MG63 (cell line): ENCODE data around the gene UNC45B. TPM values are rescaled to one million over a fixed set of nuclear protein-coding genes. Genes with fewer than 3 reads are reported as not detected.
"Not testable (repeated sequence)": the region's sequence is repeated elsewhere in the genome, so short reads cannot be mapped to it uniquely, and the experiment has no call there.

Experiments used
- DNase-seq: peaks from one replicate; pipeline ENCODE4 v3.0.0-alpha.2; 2020
- H3K27me3 ChIP-seq: fragments of 250-450 bp; sonication (Bioruptor Pico); 2 replicates; pipeline ENCODE4 v1.5.1; 2020; ENCODE audit warnings: mild to moderate bottlenecking, moderate library complexity
- H3K36me3 ChIP-seq: fragments of 250-450 bp; sonication (Bioruptor Pico); 2 replicates; pipeline ENCODE4 v1.5.1; 2020; ENCODE audit warnings: mild to moderate bottlenecking, moderate library complexity
- H3K4me3 ChIP-seq: fragments of 250-450 bp; sonication (Bioruptor Pico); 2 replicates; pipeline ENCODE4 v1.5.1; 2020; ENCODE audit warnings: mild to moderate bottlenecking, moderate library complexity
- H3K9me3 ChIP-seq: fragments of 250-450 bp; sonication (Bioruptor Pico); 2 replicates; pipeline ENCODE4 v1.5.1; 2020; ENCODE audit warnings: mild to moderate bottlenecking, moderate library complexity
- total RNA-seq: library from RNA; depleted of rRNA; stranded (reverse); fragments of >200 nt; shearing (Covaris generic); gene quantifications from 2 replicates; pipeline ENCODE4 v1.2.3, GENCODE V29; 2014; ENCODE audit warnings: low replicate concordance; rRNA removed

UNC45B gene, protein sequence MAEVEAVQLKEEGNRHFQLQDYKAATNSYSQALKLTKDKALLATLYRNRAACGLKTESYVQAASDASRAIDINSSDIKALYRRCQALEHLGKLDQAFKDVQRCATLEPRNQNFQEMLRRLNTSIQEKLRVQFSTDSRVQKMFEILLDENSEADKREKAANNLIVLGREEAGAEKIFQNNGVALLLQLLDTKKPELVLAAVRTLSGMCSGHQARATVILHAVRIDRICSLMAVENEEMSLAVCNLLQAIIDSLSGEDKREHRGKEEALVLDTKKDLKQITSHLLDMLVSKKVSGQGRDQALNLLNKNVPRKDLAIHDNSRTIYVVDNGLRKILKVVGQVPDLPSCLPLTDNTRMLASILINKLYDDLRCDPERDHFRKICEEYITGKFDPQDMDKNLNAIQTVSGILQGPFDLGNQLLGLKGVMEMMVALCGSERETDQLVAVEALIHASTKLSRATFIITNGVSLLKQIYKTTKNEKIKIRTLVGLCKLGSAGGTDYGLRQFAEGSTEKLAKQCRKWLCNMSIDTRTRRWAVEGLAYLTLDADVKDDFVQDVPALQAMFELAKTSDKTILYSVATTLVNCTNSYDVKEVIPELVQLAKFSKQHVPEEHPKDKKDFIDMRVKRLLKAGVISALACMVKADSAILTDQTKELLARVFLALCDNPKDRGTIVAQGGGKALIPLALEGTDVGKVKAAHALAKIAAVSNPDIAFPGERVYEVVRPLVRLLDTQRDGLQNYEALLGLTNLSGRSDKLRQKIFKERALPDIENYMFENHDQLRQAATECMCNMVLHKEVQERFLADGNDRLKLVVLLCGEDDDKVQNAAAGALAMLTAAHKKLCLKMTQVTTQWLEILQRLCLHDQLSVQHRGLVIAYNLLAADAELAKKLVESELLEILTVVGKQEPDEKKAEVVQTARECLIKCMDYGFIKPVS
- not detected in 2 replicates for total RNA-seq

DNA sequence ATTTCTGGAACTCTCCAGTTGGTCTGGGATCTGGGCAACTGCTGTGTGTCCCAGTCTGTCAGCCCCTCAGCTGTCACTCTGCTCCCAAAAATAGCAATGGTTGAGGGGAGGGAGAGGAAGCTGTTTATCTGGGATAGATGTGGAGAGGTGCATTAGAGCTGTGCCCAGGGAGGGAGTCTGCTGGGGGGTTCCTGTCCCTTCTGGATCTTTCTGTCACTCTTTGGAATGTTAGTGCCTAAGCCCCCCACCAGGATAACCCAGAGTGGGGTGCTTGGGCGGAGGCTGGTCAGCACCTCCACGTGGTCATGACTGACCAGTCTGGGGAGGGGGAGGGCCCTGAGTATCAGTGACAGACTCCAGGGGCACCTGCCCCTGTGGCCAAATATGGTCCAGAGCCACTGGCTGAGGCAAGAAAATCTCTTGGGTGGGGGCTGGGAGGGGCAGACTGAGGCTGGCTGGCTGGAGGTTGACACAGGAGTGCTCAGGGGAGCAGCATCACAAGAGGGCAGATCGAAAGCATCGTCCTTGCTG, at the start of gene UNC45B:
UNC45B (plus strand) TSS at position 443 of the 531 bp plus-strand sequence. CDS start 447 bp downstream, outside the sequence.
- Histone ChIP-seq H3K9me3 (no peaks in the 10 kb centered on the region), H3K27me3 (no peaks in the 10 kb centered on the region), H3K36me3 (no peaks in the 10 kb centered on the region), H3K4me3 (no peak within 1 kb of the TSS)
- DNase-seq, result no peak

DNA sequence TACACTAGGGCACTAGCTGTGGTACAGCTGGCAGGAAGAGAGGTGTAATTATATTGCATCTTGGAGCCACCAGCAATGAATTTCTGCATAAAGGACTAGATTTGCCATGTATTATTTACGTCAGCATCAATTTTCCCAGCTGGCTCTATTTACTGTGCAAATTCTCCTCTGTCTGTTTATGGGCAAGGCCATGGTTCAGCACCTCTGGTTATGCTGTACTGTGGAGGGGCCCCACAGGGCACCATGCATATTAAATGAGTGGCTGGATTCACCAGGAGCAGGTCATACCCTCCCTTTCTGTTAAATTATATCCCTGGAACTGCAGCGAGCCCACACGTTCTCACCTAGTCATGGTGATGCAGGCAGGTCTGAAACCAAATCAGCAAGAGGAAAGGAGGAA, 47.7 kb upstream of the UNC45B start:
- no peak overlapping the region for H3K4me3 ChIP-seq
- no peaks in the 10 kb centered on the region for H3K27me3 ChIP-seq
- H3K36me3 ChIP-seq, result peaks cover 32% of the 10 kb centered on the region
- no peaks in the 10 kb centered on the region for H3K9me3 ChIP-seq
- no peak for DNase-seq

DNA sequence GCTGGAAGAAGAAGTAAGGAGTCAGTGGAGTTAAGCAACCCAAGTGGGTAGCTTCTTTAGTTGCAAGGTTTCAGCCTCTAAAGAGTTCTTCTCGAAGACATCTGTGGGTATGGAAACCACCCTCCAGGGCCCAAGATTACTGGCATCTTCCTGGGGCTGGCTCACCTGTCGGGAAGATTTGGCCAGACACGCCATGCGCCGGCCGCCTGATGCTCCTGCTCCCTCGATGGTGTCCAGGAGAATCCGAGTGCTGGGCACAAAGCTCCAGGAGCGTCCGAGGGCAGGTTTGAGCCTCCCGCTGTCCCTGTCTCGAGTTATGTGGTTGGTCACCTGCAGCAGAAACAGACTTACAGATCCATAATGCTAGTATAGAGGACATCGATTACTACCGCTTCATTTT, 46.6 kb upstream of the UNC45B start:
- no peak overlapping the region for H3K4me3 ChIP-seq
- H3K27me3 ChIP-seq, result no peaks in the 10 kb centered on the region
- peaks cover 39% of the 10 kb centered on the region for H3K36me3 ChIP-seq
- no peaks in the 10 kb centered on the region for H3K9me3 ChIP-seq
- no peak for DNase-seq

DNA sequence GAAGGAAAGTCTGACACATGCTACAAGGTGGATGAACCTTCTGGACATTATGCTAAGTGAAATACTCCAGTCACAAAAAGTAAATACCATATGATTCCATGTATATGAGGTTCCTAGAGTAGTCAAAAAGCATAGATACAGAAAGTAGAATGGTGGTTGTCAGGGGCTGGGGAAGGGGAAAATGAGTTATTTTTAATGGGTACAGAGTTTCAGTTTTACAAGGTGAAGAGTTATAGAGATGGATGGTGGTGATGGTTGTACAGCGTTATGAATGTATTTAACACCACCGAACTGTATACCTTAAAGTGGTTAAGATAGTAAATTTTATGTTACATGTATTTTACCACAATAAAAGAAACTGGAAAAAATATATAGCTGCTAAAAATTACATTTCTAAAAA, 45.9 kb upstream of the UNC45B start:
- Histone ChIP-seq H3K9me3 (no peaks in the 10 kb centered on the region), H3K27me3 (no peaks in the 10 kb centered on the region), H3K4me3 (no peak overlapping the region), H3K36me3 (peaks cover 41% of the 10 kb centered on the region)
- DNase-seq, result no peak

GRCh38 chr17:35103271-35103670, 44.3 kb upstream of the UNC45B start:
- Histone ChIP-seq H3K36me3 (peaks cover 47% of the 10 kb centered on the region), H3K27me3 (no peaks in the 10 kb centered on the region), H3K4me3 (no peak overlapping the region), H3K9me3 (no peaks in the 10 kb centered on the region)
- no peak for DNase-seq

DNA sequence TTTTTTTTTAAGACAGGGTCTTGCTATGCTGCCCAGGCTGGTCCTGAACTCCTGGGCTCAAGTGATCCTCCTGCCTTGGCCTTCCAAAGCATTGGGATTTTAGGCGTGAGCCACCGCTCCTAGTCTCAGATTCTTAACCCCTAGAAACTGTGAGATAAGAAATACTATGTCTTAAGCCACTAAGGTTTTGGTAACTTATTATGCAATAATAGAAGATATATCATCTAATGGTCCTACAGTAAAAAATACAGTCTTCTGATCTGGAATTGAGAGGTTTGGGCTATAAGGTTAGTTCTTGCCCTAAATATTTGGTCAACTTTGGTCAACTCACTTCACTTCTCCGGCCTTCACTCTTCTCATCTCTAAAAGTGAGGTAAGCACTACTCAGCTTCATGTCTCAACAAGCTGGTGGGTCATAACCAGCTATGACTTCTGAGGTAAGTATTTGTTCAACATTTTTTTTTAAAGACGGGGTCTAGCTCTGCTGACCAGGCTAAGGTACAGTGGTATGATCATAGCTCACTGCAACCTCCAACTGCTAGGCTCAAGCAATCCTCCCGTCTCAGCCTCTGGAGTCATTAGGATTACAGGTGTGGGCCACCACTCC, 42.7 kb upstream of the UNC45B start:
- DNase-seq, result no peak
- peaks cover 40% of the 10 kb centered on the region for H3K36me3 ChIP-seq
- no peaks in the 10 kb centered on the region for H3K27me3 ChIP-seq
- no peak overlapping the region for H3K4me3 ChIP-seq
- H3K9me3 ChIP-seq, result no peaks in the 10 kb centered on the region

GRCh38 chr17:35110791-35111190, 36.8 kb upstream of the UNC45B start:
- not testable (repeated sequence) for DNase-seq, H3K27me3 ChIP-seq, H3K9me3 ChIP-seq, H3K4me3 ChIP-seq
- H3K36me3 ChIP-seq, result peaks cover 27% of the 10 kb centered on the region

GRCh38 chr17:35116845-35117244, 30.8 kb upstream of the UNC45B start:
- DNase-seq, result no peak

GRCh38 chr17:35117984-35118383, 29.6 kb upstream of the UNC45B start:
- H3K4me3 ChIP-seq, result no peak overlapping the region
- DNase-seq, result no peak
- no peaks in the 10 kb centered on the region; the same call in 1 of the 2 replicates for H3K27me3 ChIP-seq
- peaks cover 20% of the 10 kb centered on the region for H3K36me3 ChIP-seq
- H3K9me3 ChIP-seq, result no peaks in the 10 kb centered on the region

More at GRCh38 chr17:35116845-35117244, 30.8 kb upstream of the UNC45B start:
- H3K27me3 ChIP-seq, result no peaks in the 10 kb centered on the region; the same call in 1 of the 2 replicates
- no peaks in the 10 kb centered on the region for H3K9me3 ChIP-seq
- H3K36me3 ChIP-seq, result peaks cover 22% of the 10 kb centered on the region
- no peak overlapping the region for H3K4me3 ChIP-seq

DNA sequence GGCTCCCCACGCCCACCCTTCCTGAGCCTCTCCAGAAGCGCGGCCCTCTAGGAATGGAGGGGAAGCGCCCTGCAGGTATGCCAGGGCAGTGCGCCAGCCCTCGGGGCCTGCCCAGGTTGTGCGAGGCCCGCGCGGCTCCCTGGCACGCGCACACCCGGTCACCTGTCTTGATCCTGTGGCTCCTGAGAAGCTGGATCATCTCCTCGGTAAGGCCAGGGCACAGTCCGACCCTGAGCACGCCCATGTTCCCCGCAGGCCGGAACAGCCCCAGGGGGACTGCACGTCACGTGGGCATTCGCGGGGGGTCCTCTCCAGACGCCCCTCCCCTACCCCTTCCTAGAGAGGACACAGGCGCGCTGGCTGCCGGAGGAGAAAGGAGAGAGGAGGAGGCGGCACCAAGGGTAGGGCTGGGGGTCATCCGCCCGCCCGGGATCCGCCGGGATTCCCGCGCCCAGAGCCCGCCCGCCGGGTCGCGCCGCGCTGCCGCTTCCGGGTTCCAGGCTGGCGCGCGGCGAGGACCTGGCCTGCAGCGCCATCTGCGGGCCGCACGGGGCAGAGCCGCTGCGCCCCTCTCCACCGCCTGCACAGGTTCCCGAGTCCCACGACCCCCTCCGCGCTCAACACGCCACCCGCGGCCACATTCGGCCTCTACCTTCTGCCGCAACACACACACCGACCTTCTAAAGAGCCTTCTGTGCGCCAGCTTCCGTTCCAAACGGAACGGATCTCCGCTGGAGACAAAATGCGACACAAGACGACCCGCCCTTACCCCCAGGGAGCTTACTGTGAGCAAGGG, 28.0 kb upstream of the UNC45B start, which contains the start of gene RAD51D:
RAD51D (minus strand) TSS at position 491 of the 796 bp plus-strand sequence; CDS start at position 244, 247 bp downstream.
- H3K27me3 ChIP-seq, result no peaks in the 10 kb centered on the region; the same call in 1 of the 2 replicates
- no peaks in the 10 kb centered on the region for H3K9me3 ChIP-seq
- peak within 1 kb of the TSS; percentile 84 for H3K4me3 ChIP-seq
- peaks cover 14% of the 10 kb centered on the region for H3K36me3 ChIP-seq
- peak; percentile 83 for DNase-seq

DNA sequence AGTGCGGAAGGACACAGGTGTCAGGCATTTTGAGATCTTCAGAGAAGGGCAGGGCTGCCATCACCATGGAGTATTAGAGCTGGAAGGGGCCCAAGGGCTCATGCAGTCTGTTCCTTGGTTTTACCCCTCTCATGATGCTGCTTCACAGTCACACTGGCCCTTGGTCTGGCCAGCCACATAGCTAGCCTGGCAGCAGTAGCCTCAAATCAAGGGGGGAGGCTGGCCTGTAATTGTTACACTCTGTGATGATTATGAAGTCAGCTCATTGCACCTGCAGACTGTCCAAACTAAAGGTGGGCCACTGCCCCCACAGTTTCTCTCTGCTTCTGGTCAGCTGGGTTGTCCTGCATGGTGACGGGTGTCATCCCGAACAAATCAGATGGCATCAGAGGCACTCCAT, 26.3 kb upstream of the UNC45B start, which contains the start of gene FNDC8:
FNDC8 (plus strand) TSS at position 301 of the 400 bp plus-strand sequence; CDS start at position 380, 79 bp downstream.
- H3K27me3 ChIP-seq, result no peaks in the 10 kb centered on the region; the same call in 1 of the 2 replicates
- no peak for DNase-seq
- H3K9me3 ChIP-seq, result no peaks in the 10 kb centered on the region
- H3K4me3 ChIP-seq, result no peak within 1 kb of the TSS
- H3K36me3 ChIP-seq, result peaks cover 13% of the 10 kb centered on the region; the same call in 1 of the 2 replicates

GRCh38 chr17:35127751-35128514, 19.7 kb upstream of the UNC45B start:
- Histone ChIP-seq H3K36me3 (peaks cover 29% of the 10 kb centered on the region), H3K4me3 (no peak overlapping the region), H3K9me3 (no peaks in the 10 kb centered on the region), H3K27me3 (no peaks in the 10 kb centered on the region)
- DNase-seq, result peak; percentile 12

DNA sequence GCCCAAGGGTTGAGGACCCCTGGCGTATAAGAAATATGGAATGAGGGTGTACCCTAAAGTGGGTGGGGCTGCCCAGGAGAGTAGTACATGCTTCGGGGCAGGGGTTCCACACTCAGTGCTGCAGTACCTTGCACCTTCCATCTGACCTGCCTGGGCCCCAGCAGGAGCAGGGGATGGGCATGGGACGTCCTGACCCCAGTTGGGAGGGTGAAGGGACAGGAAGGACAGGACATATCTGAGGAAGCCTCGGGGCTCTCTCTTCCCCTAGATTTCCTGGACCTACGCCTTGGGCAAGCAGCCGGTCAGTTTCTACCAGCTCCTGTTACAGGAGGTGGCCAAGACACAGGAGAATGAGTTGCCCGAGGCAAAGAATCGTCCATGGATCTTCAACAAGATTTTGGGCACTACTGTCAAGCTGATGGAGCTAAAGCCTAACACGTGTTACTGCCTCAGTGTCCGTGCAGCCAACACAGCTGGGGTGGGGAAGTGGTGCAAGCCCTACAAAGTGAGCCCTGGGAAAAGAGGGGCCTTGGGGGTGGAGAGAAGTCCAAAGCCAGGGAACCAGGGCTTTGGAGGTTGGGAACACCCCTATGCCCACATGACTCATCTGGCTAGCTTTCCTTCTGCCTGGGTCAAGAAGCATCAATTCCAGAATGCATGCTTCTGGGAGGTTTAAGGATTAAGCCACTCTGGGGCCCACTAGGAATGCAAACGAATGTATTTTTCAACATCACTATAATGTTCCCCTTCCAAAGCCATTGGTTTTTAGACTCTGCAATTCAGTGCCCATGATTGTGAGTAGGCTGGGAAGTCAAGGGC, 18.3 kb upstream of the UNC45B start:
- H3K9me3 ChIP-seq, result no peaks in the 10 kb centered on the region
- H3K4me3 ChIP-seq, result no peak overlapping the region
- peaks cover 43% of the 10 kb centered on the region for H3K36me3 ChIP-seq
- DNase-seq, result peak; percentile 50
- no peaks in the 10 kb centered on the region for H3K27me3 ChIP-seq

DNA sequence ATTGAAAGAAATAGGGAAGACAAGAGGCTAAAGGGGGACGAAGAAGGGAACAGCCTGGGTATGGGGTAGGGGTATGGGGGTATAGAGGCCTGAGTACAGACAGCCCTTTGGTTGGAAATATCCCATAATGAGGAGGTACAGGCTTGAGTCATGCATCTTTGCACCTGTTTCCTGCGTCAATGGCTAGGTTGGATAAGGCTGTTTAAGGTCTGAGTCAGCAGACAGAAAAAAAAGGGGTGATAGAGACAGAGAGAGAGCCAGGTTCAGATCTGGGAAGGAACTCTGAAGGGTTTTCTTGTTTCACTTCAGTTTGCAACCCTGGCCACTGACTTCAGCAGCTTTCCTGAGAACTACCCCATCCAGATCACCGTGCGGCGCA, 17.7 kb upstream of the UNC45B start:
- no peak for DNase-seq
- Histone ChIP-seq H3K4me3 (no peak overlapping the region), H3K36me3 (peaks cover 49% of the 10 kb centered on the region), H3K27me3 (no peaks in the 10 kb centered on the region), H3K9me3 (no peaks in the 10 kb centered on the region)
